Osteoblast (primary cell): ENCODE data around the gene AMIGO3. TPM values are rescaled to one million over a fixed set of nuclear protein-coding genes. Genes with fewer than 3 reads are reported as not detected.
"Not testable (repeated sequence)": the region's sequence is repeated elsewhere in the genome, so short reads cannot be mapped to it uniquely, and the experiment has no call there.

ENCODE experiments used
- DNase-seq: peaks from one replicate; pipeline ENCODE4 v3.0.0; 2011; ENCODE audit warnings: low spot score, mixed read lengths; ENCODE audit not compliant: insufficient read length; ENCODE audit errors: missing footprints
- H2AFZ ChIP-seq: 2 replicates; pipeline ENCODE4 v1.6.0; 2011; ENCODE audit warnings: mild to moderate bottlenecking, low read length
- H3K27ac ChIP-seq: 2 replicates; pipeline ENCODE4 v1.5.1; 2011; ENCODE audit warnings: mild to moderate bottlenecking, low read depth, low read length, moderate library complexity
- H3K27me3 ChIP-seq: 2 replicates; pipeline ENCODE4 v1.6.0; 2012; ENCODE audit warnings: mild to moderate bottlenecking, control low read depth, inconsistent platforms, low read length, moderate library complexity; ENCODE audit not compliant: insufficient read depth
- H3K36me3 ChIP-seq: 2 replicates; pipeline ENCODE4 v1.5.1; 2011; ENCODE audit warnings: mild to moderate bottlenecking, low read length, control low read depth, moderate library complexity; ENCODE audit not compliant: insufficient read depth
- H3K4me1 ChIP-seq: 2 replicates; pipeline ENCODE4 v1.5.1; 2011; ENCODE audit warnings: mild to moderate bottlenecking, low read length, control low read depth, moderate library complexity; ENCODE audit not compliant: insufficient read depth
- H3K4me2 ChIP-seq: 2 replicates; pipeline ENCODE4 v1.6.0; 2011; ENCODE audit warnings: mild to moderate bottlenecking, low read length; ENCODE audit not compliant: insufficient read depth
- H3K4me3 ChIP-seq: fragments of 200-600 bp; sonication (generic); 3 replicates; pipeline ENCODE4 v1.5.1; 2012; ENCODE audit warnings: mild to moderate bottlenecking, low read length, inconsistent platforms; ENCODE audit not compliant: insufficient read depth
- H3K79me2 ChIP-seq: 2 replicates; pipeline ENCODE4 v1.6.0; 2012; ENCODE audit warnings: mild to moderate bottlenecking, low read length, control low read depth, inconsistent platforms; ENCODE audit not compliant: insufficient read depth
- H3K9me3 ChIP-seq: 2 replicates; pipeline ENCODE4 v1.5.1; 2011; ENCODE audit warnings: low read depth, low read length, control low read depth
- H4K20me1 ChIP-seq: 2 replicates; pipeline ENCODE4 v1.6.0; 2012; ENCODE audit warnings: mild to moderate bottlenecking, low read length, control low read depth; ENCODE audit not compliant: insufficient read depth
- total RNA-seq: library from RNA; depleted of rRNA; stranded (reverse); fragments of >200 nt; gene quantifications from 2 replicates; pipeline ENCODE4 v1.2.3, GENCODE V29; 2012
- TF ChIP-seq, protein P1 (sequence below): IDR thresholded peaks from 2 replicates; pipeline ENCODE4 v1.5.1; 2011; ENCODE audit warnings: mild to moderate bottlenecking, low read depth, low read length, moderate library complexity; ENCODE audit errors: extremely low read depth

Gene AMIGO3
- total RNA-seq, 1 donor, result 1.8 TPM

- not testable (repeated sequence) for H3K4me2 ChIP-seq, H3K4me3 ChIP-seq, H3K27me3 ChIP-seq, H4K20me1 ChIP-seq, DNase-seq, H3K9me3 ChIP-seq, H3K27ac ChIP-seq, H2AFZ ChIP-seq, H3K79me2 ChIP-seq, H3K4me1 ChIP-seq
- H3K36me3 ChIP-seq, result peaks cover 38% of the 10 kb centered on the region
Observed at GRCh38 chr3:49684453-49684852, 35.0 kb downstream of the AMIGO3 start.

DNA sequence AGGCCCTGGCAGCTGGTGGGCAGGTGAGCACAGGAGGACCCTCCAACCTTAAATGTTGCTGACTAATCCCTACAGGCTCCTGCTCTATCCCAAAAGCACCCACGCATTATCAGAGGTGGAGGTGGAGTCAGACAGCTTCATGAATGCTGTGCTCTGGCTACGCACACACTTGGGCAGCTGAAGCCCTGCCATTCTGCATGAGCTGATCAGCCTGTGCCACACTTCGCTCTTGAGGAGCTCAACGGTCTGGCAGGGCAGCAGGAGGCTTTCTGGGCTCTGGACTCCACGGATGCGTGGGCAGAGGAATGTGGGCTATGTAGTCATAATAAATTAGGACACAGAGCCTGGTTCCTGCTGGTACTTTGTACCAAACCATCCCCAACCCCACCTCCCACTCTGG is 36.3 kb downstream of the AMIGO3 start:
- Histone ChIP-seq H3K36me3 (peaks cover 50% of the 10 kb centered on the region), H4K20me1 (peaks cover 11% of the 10 kb centered on the region), H3K27ac (no peak overlapping the region), H3K79me2 (no peaks in the 10 kb centered on the region), H3K4me3 (no peak overlapping the region), H2AFZ (no peak overlapping the region), H3K27me3 (no peaks in the 10 kb centered on the region), H3K4me1 (no peaks in the 10 kb centered on the region), H3K9me3 (no peaks in the 10 kb centered on the region), H3K4me2 (no peak overlapping the region)
- no peak for DNase-seq
- TF ChIP-seq, protein P1, sequence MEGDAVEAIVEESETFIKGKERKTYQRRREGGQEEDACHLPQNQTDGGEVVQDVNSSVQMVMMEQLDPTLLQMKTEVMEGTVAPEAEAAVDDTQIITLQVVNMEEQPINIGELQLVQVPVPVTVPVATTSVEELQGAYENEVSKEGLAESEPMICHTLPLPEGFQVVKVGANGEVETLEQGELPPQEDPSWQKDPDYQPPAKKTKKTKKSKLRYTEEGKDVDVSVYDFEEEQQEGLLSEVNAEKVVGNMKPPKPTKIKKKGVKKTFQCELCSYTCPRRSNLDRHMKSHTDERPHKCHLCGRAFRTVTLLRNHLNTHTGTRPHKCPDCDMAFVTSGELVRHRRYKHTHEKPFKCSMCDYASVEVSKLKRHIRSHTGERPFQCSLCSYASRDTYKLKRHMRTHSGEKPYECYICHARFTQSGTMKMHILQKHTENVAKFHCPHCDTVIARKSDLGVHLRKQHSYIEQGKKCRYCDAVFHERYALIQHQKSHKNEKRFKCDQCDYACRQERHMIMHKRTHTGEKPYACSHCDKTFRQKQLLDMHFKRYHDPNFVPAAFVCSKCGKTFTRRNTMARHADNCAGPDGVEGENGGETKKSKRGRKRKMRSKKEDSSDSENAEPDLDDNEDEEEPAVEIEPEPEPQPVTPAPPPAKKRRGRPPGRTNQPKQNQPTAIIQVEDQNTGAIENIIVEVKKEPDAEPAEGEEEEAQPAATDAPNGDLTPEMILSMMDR, result no peak

GRCh38 chr3:49681543-49681942 is 37.9 kb downstream of the AMIGO3 start:
- Histone ChIP-seq H3K27ac (no peak overlapping the region), H3K79me2 (peaks cover 2% of the 10 kb centered on the region), H3K9me3 (no peaks in the 10 kb centered on the region), H4K20me1 (peaks cover 14% of the 10 kb centered on the region), H3K4me3 (no peak overlapping the region), H3K4me1 (no peaks in the 10 kb centered on the region), H2AFZ (no peak overlapping the region), H3K36me3 (peaks cover 67% of the 10 kb centered on the region), H3K4me2 (no peak overlapping the region), H3K27me3 (no peaks in the 10 kb centered on the region)
- DNase-seq, result no peak
- TF ChIP-seq, protein P1, result no peak

GRCh38 chr3:49681232-49681522 is 38.3 kb downstream of the AMIGO3 start:
- Histone ChIP-seq H3K36me3 (peaks cover 70% of the 10 kb centered on the region), H3K79me2 (peaks cover 5% of the 10 kb centered on the region), H2AFZ (no peak overlapping the region), H3K27me3 (no peaks in the 10 kb centered on the region), H3K4me1 (no peaks in the 10 kb centered on the region), H4K20me1 (peaks cover 16% of the 10 kb centered on the region), H3K4me3 (no peak overlapping the region), H3K27ac (no peak overlapping the region), H3K4me2 (no peak overlapping the region), H3K9me3 (no peaks in the 10 kb centered on the region)
- DNase-seq, result no peak
- TF ChIP-seq, protein P1, result no peak
